Stimulated activated CD4-positive, alpha-beta T cell treated with anti-CD3 and anti-CD28 coated beads, Interleukin-12 subunit alpha, Interleukin-12 subunit beta, amount 100 ng/mL, for 4 hours (primary cell): Measurements from ENCODE around the gene MLPH.
A peak's percentile ranks its signal among the peaks of the same experiment; 100 is the strongest.

Experiments
- DNase-seq: peaks from one replicate; pipeline ENCODE4 v3.0.0-alpha.2; 2020

MLPH gene

DNA sequence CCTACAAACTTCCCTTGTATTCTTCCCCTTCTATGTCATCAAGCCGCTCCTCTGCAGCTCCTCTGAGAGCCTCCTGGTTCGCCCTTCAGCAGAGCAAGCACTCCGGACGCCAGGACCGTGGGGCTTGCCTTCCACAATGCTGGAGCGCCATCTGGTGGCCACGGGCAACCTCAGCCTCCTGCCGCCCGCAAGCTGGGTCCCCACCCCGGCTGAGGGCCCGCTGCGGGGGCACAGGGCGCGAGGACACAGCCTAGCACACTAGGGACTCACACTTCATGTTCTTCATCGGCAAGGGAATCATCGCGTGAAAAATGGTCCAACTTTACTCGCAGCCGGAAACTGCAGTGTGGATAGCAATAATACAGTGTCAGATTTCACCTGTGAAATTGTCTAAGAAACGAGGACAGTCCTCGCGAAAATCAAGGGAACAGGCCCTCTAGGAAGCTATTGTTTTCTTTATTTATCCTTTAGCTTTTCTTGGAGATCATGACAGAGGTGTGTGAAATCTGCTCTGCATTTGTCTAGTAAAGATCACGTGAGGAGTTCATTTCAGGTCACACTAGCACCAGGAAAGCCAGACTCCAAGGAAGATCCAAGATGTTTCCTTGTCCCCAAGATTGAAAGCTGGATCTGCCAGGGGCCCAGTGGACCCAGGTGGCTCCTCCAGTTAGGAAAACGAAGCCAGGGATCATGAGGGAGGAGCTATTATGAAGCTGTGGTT lies 85.1 kb downstream of the MLPH start:
- peak; percentile 91 for DNase-seq

DNA sequence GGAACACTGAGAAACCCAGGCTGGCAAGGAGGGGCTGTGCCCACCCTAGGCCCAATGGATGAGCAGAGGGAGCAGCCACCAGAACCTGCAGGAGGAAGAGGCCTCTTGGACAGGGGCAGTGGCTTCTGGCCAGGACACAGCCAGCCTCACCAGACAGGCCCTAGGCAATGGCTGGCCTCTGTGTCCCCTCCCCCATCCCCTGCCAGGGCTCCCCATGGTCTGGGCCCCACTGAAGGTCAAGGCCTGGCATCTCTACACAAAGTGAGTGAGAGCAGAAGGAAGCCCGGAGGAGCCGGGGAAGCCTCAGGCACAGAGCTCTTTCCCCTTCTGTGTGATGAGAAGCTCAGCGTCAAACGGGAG lies 85.7 kb downstream of the MLPH start:
- no peak for DNase-seq

DNA sequence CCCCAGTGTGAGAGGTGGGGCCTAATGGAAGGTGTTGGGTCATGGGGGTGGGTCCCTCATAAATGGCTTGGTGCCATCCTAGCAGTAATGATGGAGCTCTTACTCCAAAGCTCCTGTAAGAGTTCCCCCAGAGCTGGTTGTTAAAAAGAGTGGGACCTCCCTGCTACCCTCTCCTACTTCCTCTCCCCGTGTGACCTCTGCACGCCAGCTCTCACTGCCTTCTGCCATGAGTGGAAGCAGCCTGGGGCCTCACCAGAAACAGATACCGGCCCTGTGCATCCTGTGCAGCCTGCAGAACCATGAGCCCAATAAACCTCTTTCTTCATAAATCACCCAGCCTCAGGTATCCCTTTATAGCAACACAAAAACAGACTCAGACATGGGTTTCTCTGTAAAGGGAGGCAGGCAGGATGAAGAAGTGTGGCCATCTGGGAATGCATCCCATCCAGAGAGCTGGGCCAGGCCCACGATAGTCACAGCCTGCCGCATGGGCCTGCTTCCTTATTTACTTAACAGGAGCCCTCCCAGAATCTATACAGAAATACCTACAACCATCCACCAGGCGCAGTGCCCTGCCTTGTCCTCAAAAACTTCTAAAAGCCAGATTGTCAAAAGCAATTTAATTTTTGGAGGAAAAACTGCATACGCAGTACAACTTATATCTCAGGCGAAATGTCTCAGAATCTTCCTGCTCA lies 86.8 kb downstream of the MLPH start:
- DNase-seq: no peak

DNA sequence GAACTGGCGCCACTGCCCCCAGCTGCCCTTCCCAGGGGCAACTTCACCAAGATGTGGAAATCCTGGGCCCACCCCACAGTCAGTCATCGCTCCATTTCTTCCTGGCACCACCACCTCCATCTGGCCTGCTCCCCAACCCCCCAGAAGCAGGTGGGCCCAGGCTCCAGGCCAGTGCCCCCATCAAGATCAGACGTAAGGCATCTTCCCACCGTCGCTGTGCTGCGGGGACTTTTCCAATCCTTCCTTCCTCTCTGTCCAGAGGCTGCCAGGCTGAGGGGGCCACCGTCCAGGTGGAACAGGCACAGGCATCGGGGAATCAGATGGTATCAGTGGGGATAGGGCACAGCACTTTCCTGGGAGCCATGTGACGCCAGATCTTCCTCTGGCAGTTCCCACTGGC lies 87.4 kb downstream of the MLPH start:
- DNase-seq: no peak

GRCh38 chr2:237574894-237575868 lies 88.1 kb downstream of the MLPH start:
- no peak for DNase-seq

GRCh38 chr2:237575869-237576862 lies 89.1 kb downstream of the MLPH start:
- DNase-seq: no peak

DNA sequence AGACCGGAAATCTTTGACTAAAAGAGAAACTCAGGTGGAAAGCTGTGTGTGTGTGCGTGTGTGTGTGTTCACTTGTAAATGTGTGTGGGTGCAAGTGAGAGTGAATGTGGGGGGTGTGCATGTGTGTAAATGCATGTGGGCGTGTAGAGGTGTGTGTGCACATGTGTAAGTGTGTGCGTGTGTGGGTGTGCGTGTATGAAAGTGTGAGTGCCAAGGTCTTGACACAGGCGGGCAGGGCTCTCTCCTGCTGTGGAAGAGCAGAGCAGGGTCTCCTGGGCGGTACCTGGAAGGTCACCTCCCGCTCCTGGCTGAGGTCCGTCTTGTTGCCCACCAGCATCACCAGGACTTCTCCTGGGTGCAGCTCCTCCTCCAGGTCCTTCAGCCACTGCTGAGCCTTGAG lies 89.9 kb downstream of the MLPH start:
- DNase-seq: no peak

DNA sequence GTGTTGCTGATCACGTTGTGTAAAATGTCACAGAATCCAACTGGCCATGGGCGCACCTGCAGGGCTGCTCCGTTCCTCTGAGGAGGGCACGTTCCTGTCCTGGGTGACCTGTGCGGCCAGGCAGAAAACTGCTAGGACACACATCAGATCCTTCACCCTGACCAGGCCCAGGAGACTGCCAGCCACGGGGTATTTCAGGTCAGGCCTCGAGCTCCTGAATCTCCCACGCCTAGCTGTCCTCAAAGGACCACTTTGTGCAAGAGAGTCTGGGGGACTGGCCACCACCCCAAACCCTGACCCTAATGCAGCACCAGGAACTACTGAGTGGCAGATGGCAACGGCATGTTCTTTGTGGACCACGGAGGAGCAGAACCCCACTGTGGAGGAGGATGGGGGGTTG lies 90.4 kb downstream of the MLPH start:
- DNase-seq: no peak

DNA sequence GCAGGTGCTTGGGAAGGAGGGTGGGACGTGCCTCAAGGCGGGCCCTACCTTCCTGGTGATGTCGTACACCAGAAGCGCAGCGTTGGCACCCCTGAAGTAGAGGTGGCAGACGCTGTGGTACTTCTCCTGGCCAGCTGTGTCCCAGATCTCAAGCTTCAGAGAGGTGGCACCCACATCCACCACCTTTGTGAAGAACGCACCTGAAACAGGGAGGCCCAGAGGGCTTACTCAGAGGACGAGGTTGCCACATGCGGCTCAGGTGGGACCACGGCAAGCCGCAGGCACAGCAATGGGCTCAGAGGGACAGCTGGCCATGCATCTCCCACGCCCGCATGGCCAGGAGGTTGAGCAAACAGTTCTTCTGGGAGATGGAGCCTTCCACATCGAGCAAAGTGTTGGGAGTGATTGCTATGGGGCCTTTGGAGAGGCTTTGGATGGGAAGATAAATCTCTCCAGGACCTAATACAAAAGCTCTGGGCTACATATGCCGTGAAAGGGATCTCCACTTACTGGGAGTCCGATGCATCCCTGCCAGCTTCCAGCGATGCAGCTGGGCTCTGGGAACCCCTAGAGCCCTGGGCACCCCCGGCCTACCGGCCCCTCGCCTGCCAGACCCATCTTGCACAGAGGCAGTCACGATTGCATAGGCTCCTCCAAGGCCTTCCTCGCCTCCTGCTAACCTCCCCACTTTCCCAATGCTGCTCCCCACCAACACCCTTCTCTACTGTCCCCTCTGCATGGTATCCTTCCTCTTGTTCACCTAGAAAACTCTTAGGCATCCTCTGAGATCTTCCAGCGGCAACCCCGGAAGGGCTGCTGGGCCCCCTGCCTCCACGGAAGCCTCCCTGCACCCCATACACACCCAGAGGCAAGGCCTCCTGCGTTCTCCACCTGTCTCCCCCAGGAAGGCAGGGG lies 91.2 kb downstream of the MLPH start:
- no peak for DNase-seq

DNA sequence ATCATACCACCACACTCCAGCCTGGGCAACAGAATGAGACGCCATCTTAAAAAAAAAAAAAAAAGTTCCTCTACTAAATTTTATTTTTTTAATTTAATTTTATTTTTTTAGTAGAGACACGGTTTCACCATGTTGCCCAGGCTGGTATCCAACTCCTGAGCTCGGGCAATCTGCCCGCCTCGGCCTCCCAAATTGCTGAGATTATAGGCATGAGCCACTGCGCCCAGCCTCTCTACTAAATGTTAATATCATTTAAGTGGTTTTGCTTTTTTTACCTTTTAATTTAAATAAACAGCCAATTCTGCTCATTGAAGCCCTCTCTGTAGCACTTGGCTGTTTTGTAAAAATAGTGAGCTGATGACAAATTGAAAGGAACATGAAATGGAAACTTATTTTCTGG lies 94.3 kb downstream of the MLPH start:
- no peak for DNase-seq

DNA sequence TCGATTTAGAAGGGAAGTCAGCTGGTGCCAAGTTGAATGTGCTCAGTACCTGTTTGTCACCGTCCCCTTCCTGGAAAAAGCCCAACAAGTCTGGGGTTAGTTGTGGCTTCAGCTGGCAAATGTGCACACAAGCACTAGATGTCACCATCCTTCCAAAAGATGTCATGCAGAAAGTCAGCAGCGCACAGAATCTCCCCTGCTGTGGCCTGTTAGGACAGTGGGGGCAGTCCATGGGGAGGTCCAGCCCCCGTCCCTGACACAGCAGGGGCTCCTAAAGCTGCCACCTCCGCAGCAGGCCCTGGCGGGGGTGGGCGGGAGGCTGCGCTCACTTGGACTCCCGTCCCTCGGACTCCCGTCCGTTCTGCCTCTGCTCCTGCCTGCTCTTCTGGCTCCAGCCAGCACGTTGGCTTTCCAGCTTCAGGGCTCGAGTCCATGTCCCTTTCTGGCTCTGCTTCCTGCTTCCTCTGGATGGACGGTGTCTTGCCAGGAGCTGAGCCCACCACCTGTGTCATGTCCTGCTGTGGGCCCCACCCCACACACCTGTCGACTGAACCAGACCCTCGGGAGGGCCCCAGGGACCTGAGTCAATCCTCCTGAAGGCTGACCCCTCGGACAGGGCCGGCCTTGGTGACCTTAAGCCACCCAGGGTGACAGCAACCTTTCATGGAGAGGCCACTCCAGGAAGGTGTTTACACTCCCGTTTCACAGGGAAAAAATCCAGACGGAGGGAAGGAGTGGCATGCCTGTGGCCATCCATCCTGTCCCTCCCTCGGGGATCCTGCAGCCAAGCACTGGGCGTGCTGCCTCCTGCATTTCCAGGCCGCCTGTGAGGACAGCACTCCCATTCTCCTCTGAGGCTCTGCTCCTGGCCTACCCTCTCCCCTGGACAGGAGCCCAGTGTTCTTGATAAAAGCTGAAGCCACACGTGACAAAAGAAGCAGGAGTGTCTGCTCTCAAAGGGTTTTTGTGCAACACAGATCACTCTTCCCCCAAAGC lies 95.0 kb downstream of the MLPH start:
- no peak for DNase-seq

GRCh38 chr2:237583385-237584295 lies 96.6 kb downstream of the MLPH start:
- no peak for DNase-seq

DNA sequence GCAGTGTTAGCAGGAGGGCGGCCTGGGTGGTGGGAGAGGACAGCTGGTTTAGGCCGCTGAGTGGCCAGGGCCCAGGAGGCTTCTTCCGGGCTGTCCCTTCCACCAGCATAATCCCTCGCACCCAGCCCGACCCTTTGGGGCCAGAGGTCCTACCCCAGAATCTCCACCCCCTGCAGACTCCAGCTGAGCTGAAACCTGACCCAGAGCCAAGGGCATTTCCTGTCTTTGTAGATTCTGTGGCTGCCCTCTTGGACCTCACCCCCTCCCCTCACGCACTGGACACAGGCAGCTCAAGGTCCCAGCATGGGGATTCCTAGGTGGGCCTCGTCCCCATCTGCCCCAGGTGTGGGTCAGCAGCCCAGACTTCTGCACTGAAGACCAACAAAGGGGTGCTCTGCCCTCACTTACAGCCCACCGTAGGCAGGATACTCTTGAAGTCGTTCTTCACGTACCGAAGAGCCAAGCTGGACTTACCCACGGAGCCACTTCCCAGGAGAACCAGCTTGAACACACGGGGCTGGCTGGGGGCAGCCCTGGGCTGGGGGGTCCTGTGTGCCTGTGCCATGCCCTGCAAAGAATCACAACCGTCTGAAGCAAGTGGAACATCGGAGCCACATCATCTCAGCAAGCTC lies 98.7 kb downstream of the MLPH start:
- DNase-seq: no peak

DNA sequence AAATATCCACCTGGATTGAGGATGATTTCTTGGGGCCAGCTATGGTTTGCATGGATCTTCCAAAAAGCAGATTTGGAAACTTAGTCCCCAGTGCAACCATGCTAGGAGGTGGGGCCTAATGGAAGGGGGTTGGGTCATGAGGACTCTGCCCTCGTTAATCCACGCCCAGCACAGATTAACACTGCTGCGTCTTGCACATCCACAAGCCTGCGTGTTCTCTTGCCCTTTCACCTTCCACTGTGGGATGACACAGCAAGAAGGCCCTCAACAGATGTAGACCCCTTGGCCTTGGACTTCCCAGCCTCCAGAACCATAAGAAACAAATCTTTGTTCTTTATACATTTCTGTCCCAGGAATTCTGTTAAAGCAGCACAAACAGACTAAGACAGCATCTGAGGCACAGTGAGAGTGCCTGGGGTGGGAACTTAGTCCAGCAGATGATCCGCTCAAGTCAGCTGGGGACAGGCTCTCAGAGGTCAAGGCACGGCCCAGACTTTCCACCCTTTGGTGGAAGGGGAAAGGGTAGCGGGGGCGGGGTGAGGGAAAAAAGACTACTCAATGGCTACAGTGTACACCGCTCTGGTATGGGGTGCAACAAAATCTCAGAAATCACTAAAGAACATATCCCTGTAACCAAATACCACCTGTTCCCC lies 101.1 kb downstream of the MLPH start:
- no peak for DNase-seq

GRCh38 chr2:237590272-237591140 lies 103.5 kb downstream of the MLPH start, which contains the start of gene RAB17:
TSS of gene RAB17 (minus strand) at chr2:237590734. CDS start at chr2:237586154, 4,580 bp downstream.
- no peak for DNase-seq

DNA sequence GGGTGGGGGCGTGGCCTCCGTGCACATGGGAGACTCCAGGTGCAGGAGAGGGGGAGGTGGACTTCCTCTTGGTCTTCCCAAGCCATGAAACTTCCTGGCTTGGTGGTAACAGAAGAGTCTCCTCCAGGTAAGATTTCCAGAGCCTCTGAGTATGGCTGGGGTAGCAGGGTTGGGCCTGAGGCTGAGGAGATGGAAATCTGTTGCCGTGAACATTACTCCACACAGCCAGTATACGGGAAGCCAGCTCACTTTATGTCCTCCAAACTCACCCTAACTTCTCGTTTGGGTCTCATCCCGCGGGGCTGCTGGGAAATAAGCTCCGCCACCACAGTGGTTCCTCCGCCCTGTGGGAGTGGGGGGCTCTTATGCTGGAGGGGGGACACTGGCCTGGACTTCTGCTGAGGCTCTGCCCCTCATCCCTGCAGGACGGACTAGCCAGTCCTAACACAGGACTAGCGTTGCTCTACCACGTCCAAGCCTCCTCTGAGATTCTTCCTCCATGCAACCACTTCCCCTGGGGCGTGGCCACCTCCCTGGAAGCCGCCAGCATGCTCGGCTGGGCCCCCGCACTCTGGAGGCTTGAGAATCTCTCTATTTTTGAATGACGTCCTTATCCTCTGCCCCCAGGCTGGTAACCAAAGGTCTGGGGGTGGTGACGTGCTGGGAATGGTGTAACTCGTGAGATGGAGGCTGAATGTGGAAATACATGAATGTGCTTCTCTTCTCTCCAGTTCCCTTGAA lies 104.3 kb downstream of the MLPH start:
- DNase-seq: no peak
